NCI-H1930 (cell line): ENCODE measurements around the gene NFE2L1.
A peak's percentile ranks its signal among the peaks of the same experiment; 100 is the strongest.
"Not testable (repeated sequence)": the region's sequence is repeated elsewhere in the genome, so short reads cannot be mapped to it uniquely, and the experiment has no call there.

Experiments
- DNase-seq, 2 experiments: peaks; one replicate each; lab custom pipeline; 2025; lab: John Stamatoyannopoulos, UW

The NFE2L1 gene

GRCh38 chr17:48068491-48068961 is 20.4 kb downstream of the NFE2L1 start:
- DNase-seq: no peak

- no peak for DNase-seq
These were observed 22.0 kb downstream of the NFE2L1 start for GRCh38 chr17:48070195-48070594.

GRCh38 chr17:48071654-48072053 is 23.5 kb downstream of the NFE2L1 start:
- DNase-seq: no peak

GRCh38 chr17:48072811-48073210 is 24.7 kb downstream of the NFE2L1 start:
- not testable (repeated sequence) for DNase-seq

GRCh38 chr17:48073566-48074094 is 25.5 kb downstream of the NFE2L1 start:
- not testable (repeated sequence) for DNase-seq

- peak; percentile 10 to 52 for DNase-seq
These were observed 26.3 kb downstream of the NFE2L1 start for GRCh38 chr17:48074322-48075081.

GRCh38 chr17:48077152-48077551 is 29.0 kb downstream of the NFE2L1 start:
- DNase-seq: not testable (repeated sequence)

- no peak for DNase-seq
These were observed 33.7 kb downstream of the NFE2L1 start for GRCh38 chr17:48081858-48082257.

GRCh38 chr17:48084932-48085331 is 36.8 kb downstream of the NFE2L1 start:
- DNase-seq: no peak

- no peak for DNase-seq
These were observed 45.3 kb downstream of the NFE2L1 start for GRCh38 chr17:48093341-48094045.

GRCh38 chr17:48095611-48096010 is 47.5 kb downstream of the NFE2L1 start:
- DNase-seq: no peak

GRCh38 chr17:48100160-48100559 is 52.0 kb downstream of the NFE2L1 start:
- DNase-seq: no peak

GRCh38 chr17:48100591-48101011 is 52.4 kb downstream of the NFE2L1 start:
- peak in 1 of 2 experiments; percentile 49 for DNase-seq

GRCh38 chr17:48101012-48101720 is 53.0 kb downstream of the NFE2L1 start, which contains the start of gene CBX1:
Gene CBX1, minus strand, starts transcription at chr17:48101478. Its CDS starts 24,474 bp downstream, at chr17:48077004.
- peak; percentile 92 to 96 for DNase-seq

- DNase-seq: no peak
These were observed 54.0 kb downstream of the NFE2L1 start for GRCh38 chr17:48102043-48102750.

- no peak for DNase-seq
These were observed 54.9 kb downstream of the NFE2L1 start for GRCh38 chr17:48102798-48103715.

- DNase-seq: no peak
These were observed 56.3 kb downstream of the NFE2L1 start for GRCh38 chr17:48104440-48104839.

GRCh38 chr17:48106802-48107136 is 58.6 kb downstream of the NFE2L1 start:
- DNase-seq: no peak

- DNase-seq: peak; percentile 94 to 96
These were observed 59.2 kb downstream of the NFE2L1 start, which contains the start of gene SNX11 for GRCh38 chr17:48107137-48108055. Gene SNX11, plus strand, starts transcription at chr17:48107766. Its CDS starts 4,278 bp downstream, at chr17:48112044.
